IPS DF 6.9 (cell line): ENCODE data around the gene IPO13.

Experiments used
- DNase-seq: peaks from one replicate; pipeline ENCODE4 v3.0.0-alpha.2; 2013; ENCODE audit warnings: low read depth, low spot score
- H3K27ac ChIP-seq: one replicate; pipeline ENCODE4 v1.5.1; 2013; ENCODE audit warnings: low read length, control low read depth
- H3K27me3 ChIP-seq: 2 replicates; pipeline ENCODE4 v1.6.1; 2013; ENCODE audit warnings: mild to moderate bottlenecking, low read length; ENCODE audit not compliant: control insufficient read depth, insufficient read depth
- H3K36me3 ChIP-seq: 2 replicates; pipeline ENCODE4 v1.6.1; 2013; ENCODE audit warnings: low read length; ENCODE audit not compliant: control insufficient read depth, insufficient read depth
- H3K4me1 ChIP-seq: 2 replicates; pipeline ENCODE4 v1.6.1; 2013; ENCODE audit warnings: low read length; ENCODE audit not compliant: control insufficient read depth, insufficient read depth
- H3K4me3 ChIP-seq: 2 replicates; pipeline ENCODE4 v1.5.1; 2013; ENCODE audit warnings: mild to moderate bottlenecking, low read length
- H3K9me3 ChIP-seq: 2 replicates; pipeline ENCODE4 v1.6.1; 2013; ENCODE audit warnings: low read length, inconsistent platforms; ENCODE audit not compliant: control insufficient read depth, insufficient read depth
- WGBS: extraction: QIAGEN DNeasy Blood & Tissue Kit; methylation state at CpG from one replicate; pipeline ENCODE4 v1.1.7; 2013; ENCODE audit warnings: mixed read lengths, missing lambda C conversion rate; ENCODE audit not compliant: insufficient read length, insufficient coverage; 5-methylcytosine and 5-hydroxymethylcytosine counted together

IPO13 gene

DNA sequence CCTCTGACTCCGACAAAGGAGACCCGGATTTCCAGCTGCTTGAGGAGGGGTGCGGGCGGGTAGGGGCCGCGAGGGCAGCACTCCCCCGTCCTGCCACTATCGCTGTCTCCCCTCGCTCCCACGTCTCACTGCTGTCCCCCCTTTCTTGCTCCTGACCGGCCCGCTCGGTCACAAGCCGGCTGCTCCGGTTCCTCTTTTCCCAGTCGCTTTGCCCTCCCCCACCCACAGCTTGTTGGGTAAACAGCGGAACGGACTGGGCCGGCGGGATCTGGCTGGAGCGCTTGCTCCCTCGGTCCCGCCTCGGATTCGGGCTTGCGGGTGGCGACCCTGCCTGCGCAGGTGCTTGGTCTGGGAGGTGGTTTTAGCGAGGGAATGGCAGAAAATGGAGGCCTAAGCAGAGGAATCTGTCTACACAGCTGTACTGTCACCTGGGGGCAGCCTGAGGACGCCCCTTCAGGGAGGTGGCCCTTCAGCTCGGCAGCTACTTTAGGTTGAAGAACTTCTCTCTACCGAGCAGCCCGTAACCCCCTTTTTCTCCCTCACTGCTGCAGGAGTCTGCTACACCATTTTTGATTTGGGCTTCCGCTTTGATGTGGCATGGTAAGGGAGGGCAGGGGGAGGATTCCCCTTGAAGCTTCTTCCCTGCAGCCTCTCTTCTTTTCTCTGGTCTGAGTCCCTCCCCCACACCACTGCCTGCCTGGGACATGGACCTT lies 28.7 kb downstream of the IPO13 start:
- Histone ChIP-seq H3K4me1 (peaks cover 6% of the 10 kb centered on the region; the same call in 1 of the 2 replicates), H3K27me3 (no peaks in the 10 kb centered on the region), H3K9me3 (no peaks in the 10 kb centered on the region), H3K36me3 (peaks cover 10% of the 10 kb centered on the region), H3K27ac (no peak overlapping the region), H3K4me3 (peak overlapping the region; percentile 91)
- WGBS = no CpG with 5 or more reads among the region's 34 CpGs
- DNase-seq = no peak

DNA sequence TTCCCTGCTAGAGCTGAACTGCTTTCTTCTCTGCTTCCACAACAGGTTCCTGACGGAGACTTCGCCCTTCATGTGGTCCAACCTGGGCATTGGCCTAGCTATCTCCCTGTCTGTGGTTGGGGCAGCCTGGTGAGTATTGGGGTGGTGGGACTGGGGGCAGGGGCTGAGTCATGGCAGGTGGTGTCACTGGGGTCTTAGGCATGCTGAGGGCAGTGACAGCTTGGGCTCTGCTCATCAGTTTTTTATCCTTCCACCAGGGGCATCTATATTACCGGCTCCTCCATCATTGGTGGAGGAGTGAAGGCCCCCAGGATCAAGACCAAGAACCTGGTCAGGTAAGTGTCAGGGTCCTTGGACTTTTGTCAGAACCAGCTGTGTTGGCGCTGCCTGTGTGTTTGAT lies 29.3 kb downstream of the IPO13 start:
- DNase-seq = no peak
- Histone ChIP-seq H3K4me3 (no peak overlapping the region), H3K27me3 (no peaks in the 10 kb centered on the region), H3K9me3 (no peaks in the 10 kb centered on the region), H3K27ac (no peak overlapping the region), H3K4me1 (peaks cover 4% of the 10 kb centered on the region; the same call in 1 of the 2 replicates), H3K36me3 (peaks cover 10% of the 10 kb centered on the region)
- WGBS = no CpG with 5 or more reads among the region's 4 CpGs

DNA sequence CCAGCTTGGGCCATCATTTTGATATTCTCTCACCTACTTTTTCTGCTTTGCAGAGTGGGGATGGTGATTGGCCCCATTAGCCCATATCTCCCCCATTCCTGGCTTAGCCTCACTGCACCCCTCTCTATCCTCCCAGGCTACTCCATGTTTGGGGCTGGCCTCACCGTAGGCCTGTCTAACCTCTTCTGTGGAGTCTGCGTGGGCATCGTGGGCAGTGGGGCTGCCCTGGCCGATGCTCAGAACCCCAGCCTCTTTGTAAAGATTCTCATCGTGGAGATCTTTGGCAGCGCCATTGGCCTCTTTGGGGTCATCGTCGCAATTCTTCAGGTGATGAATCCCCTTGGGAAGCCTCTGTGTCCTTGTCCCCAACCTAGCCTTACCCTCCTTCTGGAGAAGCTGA lies 30.1 kb downstream of the IPO13 start:
- Histone ChIP-seq H3K27ac (no peak overlapping the region), H3K36me3 (peaks cover 11% of the 10 kb centered on the region), H3K4me3 (no peak overlapping the region), H3K27me3 (no peaks in the 10 kb centered on the region), H3K4me1 (peaks cover 4% of the 10 kb centered on the region; the same call in 1 of the 2 replicates), H3K9me3 (no peaks in the 10 kb centered on the region)
- no CpG with 5 or more reads among the region's 8 CpGs for WGBS
- no peak for DNase-seq

DNA sequence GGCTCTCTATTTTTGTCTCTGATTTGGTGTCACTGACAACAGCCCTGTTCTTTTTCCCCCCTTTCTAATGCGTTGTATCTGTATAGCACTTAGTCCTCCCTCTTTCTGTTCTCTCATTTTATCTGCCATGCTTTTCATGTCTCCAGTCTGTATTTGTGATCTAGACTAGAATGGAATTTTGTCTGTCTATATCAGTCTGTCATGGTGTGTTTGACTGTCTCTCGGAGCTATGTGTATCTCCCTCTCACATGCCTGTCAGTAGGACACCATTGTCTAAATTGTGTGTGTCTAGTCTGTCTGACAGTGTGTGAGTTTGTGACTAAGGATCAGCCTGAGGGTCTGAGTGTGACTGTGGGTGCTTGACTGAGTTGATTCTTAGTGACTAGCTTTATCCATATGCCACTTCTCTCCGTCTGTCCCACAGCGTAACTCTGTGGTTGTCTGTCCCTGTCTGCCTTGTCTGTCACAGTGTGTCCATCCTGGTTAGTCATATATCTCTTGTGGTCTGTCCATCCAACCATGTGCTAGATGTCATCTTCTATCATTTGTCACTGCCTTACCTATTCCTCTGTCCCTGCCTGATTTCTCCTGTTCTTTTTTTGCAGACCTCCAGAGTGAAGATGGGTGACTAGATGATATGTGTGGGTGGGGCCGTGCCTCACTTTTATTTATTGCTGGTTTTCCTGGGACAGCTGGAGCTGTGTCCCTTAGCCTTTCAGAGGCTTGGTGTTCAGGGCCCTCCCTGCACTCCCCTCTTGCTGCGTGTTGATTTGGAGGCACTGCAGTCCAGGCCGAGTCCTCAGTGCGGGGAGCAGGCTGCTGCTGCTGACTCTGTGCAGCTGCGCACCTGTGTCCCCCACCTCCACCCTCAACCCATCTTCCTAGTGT lies 30.9 kb downstream of the IPO13 start:
- Histone ChIP-seq H3K27me3 (no peaks in the 10 kb centered on the region), H3K36me3 (peaks cover 6% of the 10 kb centered on the region), H3K4me1 (peaks cover 4% of the 10 kb centered on the region; the same call in 1 of the 2 replicates), H3K9me3 (no peaks in the 10 kb centered on the region), H3K27ac (no peak overlapping the region), H3K4me3 (no peak overlapping the region)
- no CpG with 5 or more reads among the region's 9 CpGs for WGBS
- DNase-seq = no peak

DNA sequence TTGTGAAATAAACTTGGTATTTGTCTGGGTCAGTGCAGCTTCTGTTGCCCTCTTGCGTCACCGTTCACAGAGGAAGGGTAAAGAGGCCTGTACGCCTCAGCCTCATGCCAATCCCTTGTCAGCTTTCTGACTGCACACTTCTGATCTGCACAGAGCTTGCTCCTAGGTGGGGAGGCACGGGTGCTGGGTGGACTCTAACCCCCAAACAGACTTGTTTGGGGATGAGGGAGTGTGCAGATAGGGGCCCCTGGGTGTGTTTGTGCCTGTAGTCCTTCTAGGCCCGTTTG lies 31.5 kb downstream of the IPO13 start:
- no CpG with 5 or more reads among the region's 5 CpGs for WGBS
- Histone ChIP-seq H3K27me3 (no peaks in the 10 kb centered on the region), H3K4me3 (no peak overlapping the region), H3K9me3 (no peaks in the 10 kb centered on the region), H3K4me1 (peaks cover 4% of the 10 kb centered on the region; the same call in 1 of the 2 replicates), H3K36me3 (peaks cover 5% of the 10 kb centered on the region; the same call in 1 of the 2 replicates), H3K27ac (no peak overlapping the region)
- no peak for DNase-seq

DNA sequence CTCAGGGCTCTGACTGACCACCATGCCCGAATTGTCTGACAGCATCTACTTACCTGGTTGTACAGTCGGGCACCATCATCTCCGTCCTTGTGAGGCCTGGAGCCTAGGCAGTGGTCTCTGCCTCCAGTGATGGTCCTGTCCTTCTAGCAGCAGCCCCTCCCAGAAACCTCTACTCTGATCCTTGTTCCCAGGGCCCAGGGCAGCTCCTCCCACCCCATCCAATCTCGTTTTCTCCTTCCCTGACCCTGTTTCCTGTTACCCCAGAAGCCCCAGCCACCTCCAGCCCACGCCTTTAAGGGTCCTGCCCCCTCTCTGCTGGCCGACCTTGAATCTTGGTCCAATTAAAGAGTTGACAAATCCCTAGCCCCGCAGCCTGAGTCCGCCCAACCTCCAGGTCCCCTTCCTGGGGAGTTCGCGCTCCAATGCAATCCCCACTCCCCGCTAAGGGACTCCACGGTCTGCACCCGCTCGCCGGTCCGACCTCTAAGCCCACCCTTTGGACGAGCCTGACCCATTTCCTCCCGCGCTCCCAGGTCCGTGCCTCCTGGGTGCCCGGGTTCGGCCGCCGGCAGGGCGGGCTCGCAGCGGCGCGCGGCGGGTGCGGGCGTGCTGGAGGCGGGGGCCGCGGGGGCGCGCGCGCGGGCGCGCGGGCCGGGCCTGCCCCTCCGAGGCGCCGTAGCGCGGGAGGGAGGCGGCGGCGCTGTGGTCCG lies 32.0 kb downstream of the IPO13 start, which contains the start of gene B4GALT2:
Gene B4GALT2, plus strand, starts transcription at position 660 of the 710 bp plus-strand sequence. CDS start 1,951 bp downstream, outside the sequence.
- WGBS = no CpG with 5 or more reads among the region's 54 CpGs
- Histone ChIP-seq H3K4me1 (peaks cover 4% of the 10 kb centered on the region; the same call in 1 of the 2 replicates), H3K36me3 (peaks cover 5% of the 10 kb centered on the region; the same call in 1 of the 2 replicates), H3K4me3 (peak within 1 kb of the TSS; percentile 55), H3K27ac (no peak within 1 kb of the TSS), H3K9me3 (no peaks in the 10 kb centered on the region), H3K27me3 (no peaks in the 10 kb centered on the region)
- DNase-seq = no peak

DNA sequence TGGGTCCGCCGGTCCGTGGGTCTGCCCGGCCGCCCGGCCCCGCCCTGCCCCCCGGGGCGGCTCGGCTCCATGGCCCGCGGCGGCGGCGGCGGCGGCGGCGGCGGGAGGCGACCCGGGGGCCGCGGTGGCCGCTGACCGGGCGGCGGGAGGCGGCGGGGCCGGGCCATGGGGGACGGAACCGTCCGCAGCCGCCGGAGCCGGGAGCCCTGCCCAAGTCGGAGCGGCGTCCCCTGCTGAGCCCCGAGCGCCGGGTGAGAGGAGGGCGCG lies 32.4 kb downstream of the IPO13 start:
- WGBS = no CpG with 5 or more reads among the region's 45 CpGs
- peaks cover 5% of the 10 kb centered on the region; the same call in 1 of the 2 replicates for H3K36me3 ChIP-seq
- peaks cover 4% of the 10 kb centered on the region; the same call in 1 of the 2 replicates for H3K4me1 ChIP-seq
- H3K27ac ChIP-seq = no peak overlapping the region
- no peaks in the 10 kb centered on the region for H3K27me3 ChIP-seq
- H3K9me3 ChIP-seq = no peaks in the 10 kb centered on the region
- no peak for DNase-seq
- H3K4me3 ChIP-seq = peak overlapping the region; percentile 55; the same call in 1 of the 2 replicates

DNA sequence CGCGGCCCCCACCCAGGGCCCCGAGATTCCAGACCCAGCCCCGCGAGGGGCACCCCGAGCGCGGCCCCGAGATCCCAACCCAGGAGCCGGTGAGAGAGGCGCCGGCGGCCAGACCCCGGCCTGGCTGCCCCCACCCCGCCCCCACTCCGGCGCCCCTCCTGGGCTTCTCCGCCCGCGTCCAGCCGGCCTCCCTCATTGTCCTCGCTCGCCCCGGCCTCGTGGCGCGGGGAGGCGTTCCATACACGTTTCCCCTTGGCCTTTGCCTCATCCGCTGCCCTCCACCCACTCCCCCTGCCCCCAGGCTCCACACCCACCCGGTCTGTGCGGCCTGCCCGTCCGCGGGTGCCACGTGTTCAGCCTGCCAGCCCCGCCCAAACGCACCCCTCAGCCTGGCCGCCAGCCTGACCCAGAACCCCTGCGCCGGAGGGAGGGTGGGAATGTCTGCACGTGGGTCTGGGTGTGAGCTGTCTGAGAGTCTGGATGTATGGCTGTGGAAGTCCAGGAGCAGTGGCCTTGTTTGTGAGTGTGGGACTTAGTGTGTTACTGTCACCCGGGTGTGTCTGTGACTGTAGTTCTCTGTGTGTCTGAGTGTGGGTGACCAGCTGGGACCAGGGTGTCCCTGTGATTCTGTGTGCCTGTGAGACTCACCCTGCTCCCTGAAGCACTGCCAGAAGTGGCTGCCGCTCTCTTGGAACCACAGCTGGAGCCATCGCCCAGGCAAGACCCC lies 32.9 kb downstream of the IPO13 start:
- no peak for DNase-seq
- Histone ChIP-seq H3K27me3 (no peaks in the 10 kb centered on the region), H3K27ac (no peak overlapping the region), H3K36me3 (peaks cover 6% of the 10 kb centered on the region; the same call in 1 of the 2 replicates), H3K4me3 (peak overlapping the region; percentile 55; the same call in 1 of the 2 replicates), H3K9me3 (no peaks in the 10 kb centered on the region), H3K4me1 (peaks cover 4% of the 10 kb centered on the region; the same call in 1 of the 2 replicates)
- no CpG with 5 or more reads among the region's 45 CpGs for WGBS

DNA sequence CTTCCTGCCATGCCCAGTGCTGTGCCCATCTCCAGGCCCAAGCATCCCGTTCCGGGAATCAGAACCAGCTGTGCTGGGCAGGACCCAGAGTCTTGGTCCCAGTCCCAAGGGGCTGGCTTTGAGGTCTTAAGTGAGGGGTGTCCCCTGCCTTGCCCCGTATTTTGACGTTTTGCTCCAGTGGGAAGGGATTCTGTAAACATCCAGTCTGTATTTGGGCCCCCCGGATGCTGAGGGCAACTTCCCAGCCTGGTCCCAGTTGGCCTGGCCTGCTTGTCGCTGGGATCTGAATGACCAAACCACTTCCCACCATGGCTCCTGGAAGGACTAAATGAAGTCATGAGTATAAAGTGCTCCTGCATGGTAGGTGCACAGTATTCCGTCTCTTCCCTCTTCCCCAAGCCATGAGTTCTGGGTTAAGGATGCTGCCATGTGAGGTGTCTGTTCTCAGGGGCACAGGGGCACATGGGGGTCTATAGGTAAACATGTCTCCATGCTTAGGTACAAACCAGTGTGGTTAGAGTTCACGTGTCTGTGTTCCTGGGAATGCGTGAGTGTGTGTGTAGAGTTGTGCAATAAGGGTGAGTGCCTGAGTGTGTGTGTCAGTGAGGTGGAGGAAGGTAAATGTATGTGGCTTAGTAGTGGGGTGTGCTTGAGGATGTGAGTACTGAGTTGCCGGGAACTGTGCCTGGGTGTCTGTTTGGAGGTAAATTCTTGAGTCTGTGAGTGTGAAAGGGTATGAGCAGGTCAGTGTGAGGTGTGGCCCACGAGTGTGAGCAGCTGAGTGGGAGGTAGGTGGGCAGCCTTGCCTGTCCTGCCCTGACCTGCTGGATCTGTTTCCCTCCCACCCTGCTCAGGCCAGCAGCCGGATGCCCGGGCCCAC lies 33.7 kb downstream of the IPO13 start:
- Histone ChIP-seq H3K27me3 (no peaks in the 10 kb centered on the region), H3K4me3 (peak overlapping the region; percentile 55; the same call in 1 of the 2 replicates), H3K27ac (no peak overlapping the region), H3K4me1 (peaks cover 4% of the 10 kb centered on the region; the same call in 1 of the 2 replicates), H3K9me3 (no peaks in the 10 kb centered on the region), H3K36me3 (peaks cover 12% of the 10 kb centered on the region; the same call in 1 of the 2 replicates)
- WGBS = no CpG with 5 or more reads among the region's 13 CpGs
- DNase-seq = no peak
